Sigmoid colon (tissue), 7 donors: Measurements from ENCODE around the gene ARHGAP27. TPM values are rescaled to one million over a fixed set of nuclear protein-coding genes. Genes with fewer than 3 reads are reported as not detected.
A peak's percentile ranks its signal among the peaks of the same experiment; 100 is the strongest.

Experiments
- DNase-seq: peaks from one replicate; pipeline ENCODE4 v3.0.0-alpha.2; 2019
- H3K27ac ChIP-seq, 4 donors: fragments of 200-600 bp; sonication (generic); one replicate each; pipeline ENCODE4 v1.5.1; 2016 to 2019; ENCODE audit warnings: mild to moderate bottlenecking in 1 of 4
- H3K27me3 ChIP-seq, 3 donors: fragments of 200-600 bp; sonication (generic); one replicate each; pipeline ENCODE4 v1.5.1; 2019; ENCODE audit warnings: mild to moderate bottlenecking in 1 of 3
- H3K36me3 ChIP-seq, 4 donors: fragments of 200-600 bp; sonication (generic); one replicate each; pipeline ENCODE4 v1.5.1; 2016 to 2019
- H3K4me1 ChIP-seq, 4 donors: fragments of 200-600 bp; sonication (generic); one replicate each; pipeline ENCODE4 v1.5.1; 2017 to 2019
- H3K4me3 ChIP-seq, 4 donors: fragments of 200-600 bp; sonication (generic); one replicate each; pipeline ENCODE4 v1.5.1; 2017 to 2019; ENCODE audit warnings: mild to moderate bottlenecking in 2 of 4, moderate library complexity in 1 of 4
- H3K9me3 ChIP-seq, 4 donors: fragments of 200-600 bp in 3 of 4; sonication (generic) in 3 of 4; one replicate each; pipeline versions ENCODE4 v1.5.1 to v1.6.1; 2013 to 2019
- EP300 ChIP-seq, 4 donors: sonication (generic); formaldehyde crosslinking; IDR thresholded peaks; one replicate each; pipeline ENCODE4 v1.6.1; 2017; ENCODE audit warnings: antibody characterized with exemption in 4 of 4
- POLR2A ChIP-seq, 2 donors: fragments of 450-650 bp; IDR thresholded peaks; one replicate each; pipeline ENCODE4 v1.6.1; 2016; ENCODE audit warnings: antibody characterized with exemption in 2 of 2, mild to moderate bottlenecking in 2 of 2, moderate library complexity in 2 of 2
- POLR2AphosphoS5 ChIP-seq, 4 donors: sonication (generic); formaldehyde crosslinking; IDR thresholded peaks; one replicate each; pipeline ENCODE4 v1.6.1; 2017; ENCODE audit warnings: antibody characterized with exemption in 4 of 4
- WGBS, 2 donors: extraction: QIAGEN DNeasy Blood & Tissue Kit; methylation state at CpG; one replicate each; pipeline ENCODE4 v1.1.7; 2013; 5-methylcytosine and 5-hydroxymethylcytosine counted together
- intact Hi-C: fragments of 100-400 bp; cut with DNase I; formaldehyde crosslinking; loops from one replicate; pipeline ENCODE4 v1.15.1; 2023
- polyA plus RNA-seq, 3 donors: library from polyadenylated mRNA; stranded (reverse); fragments of 200-250 nt; gene quantifications; one replicate each; pipeline ENCODE4 v1.2.3, GENCODE V29; 2013
- total RNA-seq, 4 donors: library from RNA; depleted of rRNA; stranded (reverse); fragments of >200 nt; gene quantifications; one replicate each; pipeline ENCODE4 v1.1.0, GENCODE V29; 2016
- TF ChIP-seq, protein P1 (sequence below), 4 experiments: fragments of 450-650 bp in 3 of 4; fragments of 200-600 bp in 1 of 4; IDR thresholded peaks; one replicate each; pipeline ENCODE4 v1.5.1; 2016 to 2019; ENCODE audit warnings: antibody characterized with exemption in 4 of 4, mild to moderate bottlenecking in 3 of 4, moderate library complexity in 2 of 4
- donor health status: healthy with polysubstance abuse.
- donor health status: Bipolar disorder and iron deficiency.
- donor health status: healthy.

Gene ARHGAP27
- total and polyA plus RNA-seq, 7 donors = 9.1 to 144 (median 16.6) TPM

DNA sequence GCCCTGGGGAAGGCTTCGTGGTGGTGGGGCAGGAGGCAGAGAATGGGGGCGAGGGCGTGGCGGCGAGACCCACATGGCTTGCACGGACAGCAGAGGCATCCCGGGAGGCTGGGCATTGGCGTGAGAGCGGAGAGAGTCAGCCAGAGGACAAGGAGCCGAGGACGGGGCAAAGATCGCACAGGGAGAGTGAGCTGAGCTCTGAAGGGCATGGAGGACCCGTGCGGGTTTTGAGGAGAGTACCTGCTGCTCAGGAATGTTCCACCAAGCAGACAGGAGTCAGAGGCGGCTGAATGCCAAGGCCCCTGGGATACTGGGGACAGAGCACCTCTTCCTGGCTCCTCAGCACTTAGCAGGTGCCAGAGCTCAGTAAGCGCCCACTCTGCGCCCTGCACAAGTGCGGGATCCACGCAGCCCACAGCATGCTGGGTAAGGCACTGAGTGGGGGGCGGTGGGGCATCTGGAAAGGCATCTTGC lies 47.8 kb downstream of the ARHGAP27 start:
- WGBS, 2 donors = 77 to 92% methylated on average over 20 of the region's 20 CpGs

DNA sequence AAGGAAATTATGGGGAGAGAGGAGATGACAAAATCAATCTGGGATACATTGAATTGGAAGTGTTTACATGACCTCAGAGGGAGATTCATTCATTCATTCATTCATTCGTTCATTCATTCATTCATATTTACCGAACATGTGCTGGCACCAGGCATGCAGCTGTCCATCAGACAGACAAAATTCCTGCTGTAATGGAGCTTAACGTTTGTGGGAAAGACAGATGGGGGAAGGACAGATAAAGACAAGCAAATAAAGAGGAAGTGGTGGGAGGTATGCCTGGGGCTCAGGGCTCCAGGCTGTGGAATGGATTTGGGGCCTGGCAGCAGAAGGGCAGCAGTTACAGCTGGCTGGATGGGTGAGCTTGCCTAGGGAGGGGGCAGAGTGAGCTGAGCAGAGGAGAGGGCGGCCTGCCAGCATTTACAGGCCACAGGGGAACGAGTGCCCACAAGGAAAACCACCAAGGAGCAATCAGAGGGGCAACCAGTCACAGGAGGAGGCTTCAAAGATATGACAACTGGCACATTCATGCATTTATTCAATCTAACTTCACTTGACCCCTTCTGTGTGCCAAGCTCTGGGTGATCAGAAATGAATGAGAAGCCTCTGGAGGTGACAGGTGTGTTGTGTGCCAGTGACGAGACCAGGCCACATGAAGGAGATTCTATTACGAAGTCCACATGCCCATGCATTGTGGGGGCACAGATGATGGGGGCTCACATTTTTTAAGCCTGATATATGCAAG lies 48.5 kb downstream of the ARHGAP27 start:
- 55 to 59% methylated on average over 7 of the region's 7 CpGs for WGBS, 2 donors

More for the DNA sequence above, 47.8 kb downstream of the ARHGAP27 start:
- H3K27ac ChIP-seq = no peak overlapping the region
- H3K36me3 ChIP-seq = no peaks in the 10 kb centered on the region
- H3K27me3 ChIP-seq = no peaks in the 10 kb centered on the region
- intact Hi-C loops = loop anchor here (1.0 to 2.0 kb wide), 3 partner anchors 64 to 166 kb away; no protein-coding TSS in a partner anchor
- H3K4me1 ChIP-seq = peaks cover 0 to 6% (median 5%) of the 10 kb centered on the region in 4 donors
- H3K9me3 ChIP-seq = no peaks in the 10 kb centered on the region
- no peak for TF ChIP-seq POLR2AphosphoS5 (IDR thresholded peaks at IDR 0.05)
- TF ChIP-seq, protein P1, sequence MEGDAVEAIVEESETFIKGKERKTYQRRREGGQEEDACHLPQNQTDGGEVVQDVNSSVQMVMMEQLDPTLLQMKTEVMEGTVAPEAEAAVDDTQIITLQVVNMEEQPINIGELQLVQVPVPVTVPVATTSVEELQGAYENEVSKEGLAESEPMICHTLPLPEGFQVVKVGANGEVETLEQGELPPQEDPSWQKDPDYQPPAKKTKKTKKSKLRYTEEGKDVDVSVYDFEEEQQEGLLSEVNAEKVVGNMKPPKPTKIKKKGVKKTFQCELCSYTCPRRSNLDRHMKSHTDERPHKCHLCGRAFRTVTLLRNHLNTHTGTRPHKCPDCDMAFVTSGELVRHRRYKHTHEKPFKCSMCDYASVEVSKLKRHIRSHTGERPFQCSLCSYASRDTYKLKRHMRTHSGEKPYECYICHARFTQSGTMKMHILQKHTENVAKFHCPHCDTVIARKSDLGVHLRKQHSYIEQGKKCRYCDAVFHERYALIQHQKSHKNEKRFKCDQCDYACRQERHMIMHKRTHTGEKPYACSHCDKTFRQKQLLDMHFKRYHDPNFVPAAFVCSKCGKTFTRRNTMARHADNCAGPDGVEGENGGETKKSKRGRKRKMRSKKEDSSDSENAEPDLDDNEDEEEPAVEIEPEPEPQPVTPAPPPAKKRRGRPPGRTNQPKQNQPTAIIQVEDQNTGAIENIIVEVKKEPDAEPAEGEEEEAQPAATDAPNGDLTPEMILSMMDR (IDR thresholded peaks at IDR 0.05) = no peak
- no peak for TF ChIP-seq EP300 (IDR thresholded peaks at IDR 0.05)
- no peak for TF ChIP-seq POLR2A (IDR thresholded peaks at IDR 0.05)
- no peak overlapping the region for H3K4me3 ChIP-seq
- DNase-seq = peak; percentile 66

DNA sequence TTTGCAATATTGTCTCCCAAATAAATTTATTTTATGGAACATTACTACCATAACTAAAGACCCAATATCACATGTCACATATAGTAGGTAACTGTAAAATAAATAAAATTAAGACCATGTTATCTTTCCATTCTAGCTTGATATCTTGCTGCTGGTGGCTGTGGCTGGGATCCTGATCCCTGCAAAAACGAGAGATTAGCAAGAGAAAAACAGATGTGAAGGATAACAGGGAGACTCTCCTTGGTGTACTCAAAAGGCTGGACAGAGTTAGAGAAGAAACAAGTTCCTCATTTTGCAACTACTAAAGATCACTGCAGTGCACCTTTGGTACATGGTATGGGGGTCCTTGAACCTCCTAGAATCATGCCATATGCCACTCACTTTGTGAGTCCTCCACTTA lies 49.7 kb downstream of the ARHGAP27 start:
- no peaks in the 10 kb centered on the region for H3K27me3 ChIP-seq
- no peak overlapping the region for H3K4me3 ChIP-seq
- H3K4me1 ChIP-seq = peaks cover 0 to 6% (median 5%) of the 10 kb centered on the region in 4 donors
- WGBS, 2 donors = 61 to 78% methylated on average over 1 of the region's 1 CpG
- intact Hi-C loops = no loop called here
- DNase-seq = no peak
- no peak overlapping the region for H3K27ac ChIP-seq
- TF ChIP-seq POLR2AphosphoS5 (IDR thresholded peaks at IDR 0.05) (no peak), EP300 (IDR thresholded peaks at IDR 0.05) (no peak), POLR2A (IDR thresholded peaks at IDR 0.05) (no peak)
- TF ChIP-seq, protein P1 (IDR thresholded peaks at IDR 0.05) = no peak
- no peaks in the 10 kb centered on the region for H3K9me3 ChIP-seq
- no peaks in the 10 kb centered on the region for H3K36me3 ChIP-seq

More for the DNA sequence above, 48.5 kb downstream of the ARHGAP27 start:
- Histone ChIP-seq H3K36me3 (no peaks in the 10 kb centered on the region), H3K4me1 (peaks cover 0 to 6% (median 5%) of the 10 kb centered on the region in 4 donors), H3K4me3 (no peak overlapping the region), H3K27ac (no peak overlapping the region), H3K9me3 (no peaks in the 10 kb centered on the region), H3K27me3 (no peaks in the 10 kb centered on the region)
- DNase-seq = no peak
- intact Hi-C loops = loop anchor here (2.0 kb wide), 1 partner anchor 63 kb away; no protein-coding TSS in a partner anchor
- TF ChIP-seq POLR2A (IDR thresholded peaks at IDR 0.05) (no peak), EP300 (IDR thresholded peaks at IDR 0.05) (no peak), POLR2AphosphoS5 (IDR thresholded peaks at IDR 0.05) (no peak)
- TF ChIP-seq, protein P1 (IDR thresholded peaks at IDR 0.05) = no peak

DNA sequence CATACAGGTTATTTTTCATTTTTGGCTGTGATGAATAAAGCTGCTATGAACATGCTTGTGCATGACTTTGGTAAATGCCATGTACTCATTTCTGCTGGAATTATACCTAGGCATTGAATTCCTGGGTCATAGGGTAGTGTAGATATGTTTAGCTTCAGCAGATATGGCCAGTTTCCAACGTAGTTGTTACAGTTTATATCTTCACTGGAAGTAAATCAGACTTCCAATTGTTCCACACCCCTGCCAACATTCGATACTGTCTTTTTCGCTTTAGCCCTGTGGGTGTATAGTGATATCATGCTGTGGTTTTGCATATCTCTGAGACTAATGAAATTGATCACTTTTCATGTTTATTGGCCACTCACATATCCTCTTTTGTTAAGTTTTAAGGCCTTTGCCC lies 50.4 kb downstream of the ARHGAP27 start:
- no peak for DNase-seq
- WGBS, 2 donors = 31 to 57% methylated on average over 3 of the region's 3 CpGs
- no peaks in the 10 kb centered on the region for H3K36me3 ChIP-seq
- TF ChIP-seq, protein P1 (IDR thresholded peaks at IDR 0.05) = no peak
- TF ChIP-seq EP300 (IDR thresholded peaks at IDR 0.05) (no peak), POLR2AphosphoS5 (IDR thresholded peaks at IDR 0.05) (no peak), POLR2A (IDR thresholded peaks at IDR 0.05) (no peak)
- intact Hi-C loops = no loop called here
- H3K27ac ChIP-seq = no peak overlapping the region
- no peaks in the 10 kb centered on the region for H3K9me3 ChIP-seq
- H3K4me3 ChIP-seq = no peak overlapping the region
- H3K27me3 ChIP-seq = no peaks in the 10 kb centered on the region
- peaks cover 0 to 6% (median 5%) of the 10 kb centered on the region in 4 donors for H3K4me1 ChIP-seq
